Mammary microvascular endothelial cell (primary cell): ENCODE results near the gene FOXP4. TPM values are rescaled to one million over a fixed set of nuclear protein-coding genes. Genes with fewer than 3 reads are reported as not detected.

ENCODE experiments used
- total RNA-seq: library from RNA; depleted of rRNA; stranded (reverse); fragments of >200 nt; gene quantifications from 2 replicates; pipeline ENCODE4 v1.2.3, GENCODE V29; 2015

The FOXP4 gene
- 1.9 and 2.6 TPM in 2 replicates for total RNA-seq

GRCh38 chr6:41545703-41546474 is at the start of gene FOXP4:
FOXP4 (plus strand) TSS chr6:41546381; CDS start chr6:41565761, 19,380 bp downstream.

GRCh38 chr6:41638002-41638934 is 92.1 kb downstream of the FOXP4 start, which contains the start of gene MDFI:
MDFI (plus strand) TSS chr6:41638468; CDS start chr6:41638750, 282 bp downstream.

Other genes with a start within 250 kb of the FOXP4 start
- gene NCR2, start 210.8 kb upstream of the FOXP4 start, total RNA-seq = not detected in 2 replicates
- 19.5 and 22.5 TPM in 2 replicates for gene MDFI, start 92.1 kb downstream of the FOXP4 start, total RNA-seq
- gene TFEB, start 189.2 kb downstream of the FOXP4 start, total RNA-seq = 2.3 and 3.4 TPM in 2 replicates
- not detected in 2 replicates for gene PGC, start 201.0 kb downstream of the FOXP4 start, total RNA-seq
- gene FRS3, start 233.5 kb downstream of the FOXP4 start, total RNA-seq = 1.5 and 2.0 TPM in 2 replicates
- 1.0 and 1.3 TPM in 2 replicates for gene PRICKLE4, start 234.4 kb downstream of the FOXP4 start, total RNA-seq
- 313 and 322 TPM in 2 replicates for gene TOMM6, start 241.3 kb downstream of the FOXP4 start, total RNA-seq